ENCODE data around the gene SEPTIN5.

SEPTIN5 gene

DNA sequence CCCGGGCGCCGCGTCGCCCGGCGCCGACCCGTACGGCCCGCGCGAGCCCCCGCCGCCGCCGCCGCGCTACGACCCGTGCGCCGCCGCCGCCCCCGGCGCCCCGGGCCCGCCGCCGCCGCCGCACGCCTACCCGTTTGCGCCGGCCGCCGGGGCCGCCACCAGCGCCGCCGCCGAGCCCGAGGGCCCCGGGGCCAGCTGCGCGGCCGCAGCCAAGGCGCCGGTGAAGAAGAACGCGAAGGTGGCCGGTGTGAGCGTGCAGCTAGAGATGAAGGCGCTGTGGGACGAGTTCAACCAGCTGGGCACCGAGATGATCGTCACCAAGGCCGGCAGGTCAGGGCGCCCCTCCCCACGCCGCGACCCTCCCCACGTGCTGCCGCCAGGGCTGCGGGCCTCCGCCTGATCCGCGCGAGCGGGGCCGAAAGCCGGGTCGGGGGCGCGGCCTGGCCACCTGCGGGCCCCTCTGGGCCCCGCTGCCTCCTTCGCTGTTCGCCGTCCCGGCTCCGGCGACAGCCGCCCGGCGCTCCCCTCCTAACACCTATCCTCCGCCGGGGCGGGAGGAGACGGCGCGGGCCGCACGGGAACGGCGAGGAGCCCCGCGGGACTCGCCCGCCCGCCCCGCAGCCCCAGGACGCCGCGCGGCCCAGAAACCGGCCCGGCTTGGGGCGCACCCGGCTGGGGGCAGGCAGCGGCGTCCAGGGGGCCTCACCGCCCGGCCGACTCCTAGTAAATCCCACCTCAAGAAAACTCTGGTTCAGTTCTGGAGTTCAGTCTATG lies 46.8 kb downstream of the SEPTIN5 start:
- no peak for DNase-seq (ENCODE audit: low read depth in 3 of 3)

DNA sequence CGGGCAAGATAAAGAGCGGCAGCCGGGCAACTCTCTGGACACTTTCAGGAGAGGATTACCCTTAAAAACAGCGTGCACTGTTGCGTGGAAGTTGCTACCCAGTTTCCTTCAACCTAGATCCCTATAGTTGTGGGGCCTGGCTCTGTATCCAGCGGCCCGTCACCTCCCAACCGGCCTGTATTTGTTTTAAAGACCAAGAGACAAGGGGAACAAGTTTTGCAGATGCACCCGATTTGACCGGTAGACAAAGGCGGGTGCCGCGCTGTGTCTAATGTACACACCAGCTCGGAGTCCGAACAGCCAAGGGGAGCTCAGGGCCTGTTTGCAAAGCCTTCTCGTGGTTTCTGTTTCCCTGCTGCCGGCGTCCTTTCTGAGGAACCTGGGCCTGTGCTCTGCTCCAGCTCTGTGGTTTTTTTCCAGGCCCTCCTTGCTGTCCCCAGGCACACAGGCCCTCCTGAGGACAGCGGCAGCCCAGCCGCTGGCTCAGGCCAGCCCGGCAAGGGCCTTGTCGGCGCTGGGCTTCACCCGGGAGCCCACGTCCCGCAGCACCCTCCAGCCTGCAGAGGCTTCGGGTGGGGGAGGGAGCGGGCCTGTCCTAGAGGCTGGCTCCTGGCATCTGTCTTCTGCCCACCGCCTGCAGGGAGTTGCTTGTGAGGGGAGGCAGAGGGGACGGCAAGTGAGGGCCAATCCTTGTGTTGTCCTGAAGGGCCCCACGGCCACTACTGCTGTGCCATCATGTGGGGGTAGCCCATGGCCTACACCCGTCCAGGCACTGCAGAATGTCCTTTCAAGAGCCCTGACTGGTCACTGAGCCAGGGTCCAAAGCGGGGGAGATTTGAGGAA lies 47.6 kb downstream of the SEPTIN5 start:
- no peak for DNase-seq (ENCODE audit: low read depth in 3 of 3)

DNA sequence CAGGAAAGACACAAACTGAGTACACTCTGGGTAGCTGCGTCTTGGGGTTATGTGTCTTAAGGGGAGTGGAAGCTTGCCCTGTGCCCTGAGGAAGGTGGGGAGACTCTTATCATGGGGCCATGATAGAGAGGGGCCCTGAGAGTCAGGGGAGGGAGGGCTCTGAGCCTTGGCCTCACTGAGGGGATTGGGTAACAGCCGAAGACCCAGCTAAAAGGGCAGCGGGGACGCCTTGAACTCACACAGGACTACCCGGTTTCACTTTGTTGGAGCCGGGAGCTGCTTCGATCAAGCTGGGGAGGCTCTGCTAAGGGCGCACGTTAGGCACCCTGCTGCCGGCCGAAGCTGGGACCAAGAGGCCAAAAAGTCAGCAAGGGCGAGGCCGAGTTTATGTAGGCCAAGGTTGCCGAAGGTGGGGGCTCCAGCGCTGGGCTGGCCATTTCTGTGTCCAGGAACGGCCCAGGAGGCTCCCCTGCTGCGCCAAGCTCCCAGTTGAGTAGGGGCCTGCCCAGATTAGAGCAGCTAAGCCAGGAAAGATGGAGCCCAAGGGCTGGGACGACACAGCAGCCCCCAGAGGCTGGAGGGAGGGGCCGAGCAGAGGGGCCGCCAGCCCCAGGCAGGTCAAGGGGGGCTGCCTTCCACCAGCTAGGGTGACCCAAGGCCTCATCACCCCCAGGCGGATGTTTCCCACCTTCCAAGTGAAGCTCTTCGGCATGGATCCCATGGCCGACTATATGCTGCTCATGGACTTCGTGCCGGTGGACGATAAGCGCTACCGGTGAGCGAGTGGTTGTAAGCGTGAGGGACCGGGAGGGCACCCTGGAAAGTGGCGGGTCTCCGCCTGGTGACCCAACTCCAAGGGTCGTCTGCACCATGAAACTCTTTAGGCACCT lies 48.5 kb downstream of the SEPTIN5 start:
- DNase-seq (ENCODE audit: low read depth in 3 of 3), result no peak

DNA sequence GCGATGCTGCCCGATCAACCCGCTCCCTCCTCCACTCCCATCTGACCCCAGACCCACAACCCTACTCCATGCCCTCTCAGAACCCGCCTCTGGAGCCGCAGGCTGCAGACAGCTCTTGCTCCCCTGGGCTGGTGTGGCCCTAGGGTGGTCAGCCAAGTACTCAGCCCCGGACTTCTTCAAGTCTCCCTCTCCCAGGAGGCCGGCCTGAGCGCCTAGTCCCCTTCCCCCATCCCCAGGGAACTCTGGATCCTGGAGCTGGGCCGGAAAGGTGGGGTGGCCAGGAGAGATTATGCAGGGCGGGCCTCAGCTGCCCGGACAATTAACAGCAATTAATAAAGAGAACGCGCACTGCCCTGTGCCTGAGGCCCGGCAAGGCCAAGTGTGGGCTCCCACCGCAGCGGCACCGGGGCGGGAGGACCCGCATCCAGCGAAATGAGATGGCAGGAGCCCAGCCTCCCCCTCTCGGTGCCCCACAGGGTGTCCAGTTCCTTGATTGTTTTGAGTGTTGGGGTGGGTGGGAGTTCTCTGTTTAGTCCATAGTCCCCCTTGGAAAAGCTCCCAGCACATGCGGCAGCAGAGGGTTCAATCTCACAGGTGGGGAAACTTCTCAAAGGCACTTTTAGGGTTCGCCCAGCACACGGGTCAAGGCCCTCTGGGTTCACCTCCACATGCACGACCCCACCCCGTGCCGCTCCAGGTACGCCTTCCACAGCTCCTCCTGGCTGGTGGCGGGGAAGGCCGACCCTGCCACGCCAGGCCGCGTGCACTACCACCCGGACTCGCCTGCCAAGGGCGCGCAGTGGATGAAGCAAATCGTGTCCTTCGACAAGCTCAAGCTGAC lies 49.4 kb downstream of the SEPTIN5 start:
- no peak for DNase-seq (ENCODE audit: low read depth in 3 of 3)

DNA sequence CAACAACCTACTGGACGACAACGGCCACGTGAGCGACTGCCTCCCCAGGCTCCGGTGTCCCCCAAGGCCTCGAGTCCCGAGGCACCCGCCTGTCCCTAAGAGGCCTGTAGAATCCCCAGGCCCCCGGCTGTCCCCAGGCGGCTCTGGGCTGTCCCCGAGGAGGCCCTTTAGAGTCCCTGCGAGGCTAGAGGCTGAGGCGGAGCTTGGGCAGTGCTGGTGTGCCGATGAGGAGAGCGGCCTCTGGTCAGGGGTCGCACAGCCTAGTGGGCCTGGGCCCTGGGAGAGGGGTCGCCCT lies 49.9 kb downstream of the SEPTIN5 start:
- DNase-seq (ENCODE audit: low read depth in 3 of 3), result no peak

DNA sequence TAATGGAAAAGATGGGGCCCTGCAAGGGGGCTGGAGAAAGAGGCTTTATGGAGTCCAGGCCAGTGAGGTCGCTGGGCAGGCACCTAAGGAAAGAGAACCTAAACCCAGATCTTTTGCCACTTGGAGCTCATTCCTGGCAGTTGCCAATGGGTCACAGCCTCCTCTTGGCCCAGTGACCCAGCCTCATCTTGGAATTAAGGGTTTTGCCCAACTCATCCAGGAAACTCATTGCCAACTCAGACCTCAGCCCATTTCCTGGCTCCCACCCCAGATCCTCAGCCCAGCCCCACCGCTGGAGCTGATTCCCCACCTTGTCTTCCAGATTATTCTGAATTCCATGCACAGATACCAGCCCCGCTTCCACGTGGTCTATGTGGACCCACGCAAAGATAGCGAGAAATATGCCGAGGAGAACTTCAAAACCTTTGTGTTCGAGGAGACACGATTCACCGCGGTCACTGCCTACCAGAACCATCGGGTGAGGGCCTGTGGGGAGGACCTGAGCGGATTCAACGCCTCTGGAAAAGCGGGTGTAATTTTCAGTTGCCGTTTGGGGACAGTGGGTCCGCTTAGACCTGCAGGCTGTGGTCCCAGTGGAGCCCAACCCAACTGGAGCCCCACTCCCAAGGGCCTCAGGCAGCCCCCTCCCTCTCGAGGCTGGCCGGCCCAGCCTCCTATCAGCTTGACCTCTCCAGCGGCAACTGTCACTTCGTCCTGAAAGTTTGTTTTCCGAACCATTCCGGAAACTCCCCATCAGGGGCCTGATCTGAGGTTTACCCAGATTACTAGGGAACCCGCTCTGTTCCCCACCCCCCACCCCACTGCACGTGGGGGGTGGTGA lies 50.6 kb downstream of the SEPTIN5 start:
- no peak for DNase-seq (ENCODE audit: low read depth in 3 of 3)

DNA sequence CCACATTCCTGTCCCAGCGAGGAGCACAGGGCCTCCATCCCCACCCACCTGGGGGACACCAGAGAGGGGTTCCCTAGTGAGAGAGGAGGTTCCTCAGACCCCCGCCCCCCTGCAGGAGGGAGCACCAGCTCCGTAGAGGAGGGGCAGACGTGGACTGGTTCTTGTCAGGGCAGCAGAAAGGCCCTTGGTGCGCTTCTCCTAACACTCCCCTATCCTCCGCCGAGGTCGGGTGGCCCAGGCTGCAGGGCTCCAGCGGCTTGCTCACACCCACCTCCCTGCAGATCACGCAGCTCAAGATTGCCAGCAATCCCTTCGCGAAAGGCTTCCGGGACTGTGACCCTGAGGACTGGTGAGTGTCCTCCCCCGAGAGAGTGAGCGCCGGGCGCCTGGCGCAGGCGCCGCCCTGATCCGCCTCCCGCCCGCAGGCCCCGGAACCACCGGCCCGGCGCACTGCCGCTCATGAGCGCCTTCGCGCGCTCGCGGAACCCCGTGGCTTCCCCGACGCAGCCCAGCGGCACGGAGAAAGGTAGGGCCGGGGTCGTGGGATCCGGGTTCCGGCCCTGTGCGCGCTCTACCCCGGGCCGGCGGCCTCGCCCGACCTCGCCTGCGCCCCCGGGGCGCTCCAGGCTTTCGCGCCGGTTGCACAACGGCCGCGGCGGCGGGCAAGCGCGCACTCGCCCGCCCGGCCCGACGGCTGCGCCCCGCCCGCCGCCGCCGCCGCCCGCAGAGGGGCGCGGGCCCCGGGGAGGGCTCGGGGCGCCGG lies 51.4 kb downstream of the SEPTIN5 start:
- no peak for DNase-seq (ENCODE audit: low read depth in 3 of 3)

DNA sequence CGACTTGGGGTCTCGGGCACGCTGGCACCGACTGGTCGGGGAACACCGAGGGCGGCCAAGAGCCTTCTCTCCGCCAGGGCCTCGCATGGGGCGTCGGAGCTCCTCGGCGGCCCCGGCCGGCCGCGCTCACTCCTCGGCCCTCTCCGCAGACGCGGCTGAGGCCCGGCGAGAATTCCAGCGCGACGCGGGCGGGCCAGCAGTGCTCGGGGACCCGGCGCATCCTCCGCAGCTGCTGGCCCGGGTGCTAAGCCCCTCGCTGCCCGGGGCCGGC lies 51.9 kb downstream of the SEPTIN5 start:
- DNase-seq (ENCODE audit: low read depth in 3 of 3), result no peak

DNA sequence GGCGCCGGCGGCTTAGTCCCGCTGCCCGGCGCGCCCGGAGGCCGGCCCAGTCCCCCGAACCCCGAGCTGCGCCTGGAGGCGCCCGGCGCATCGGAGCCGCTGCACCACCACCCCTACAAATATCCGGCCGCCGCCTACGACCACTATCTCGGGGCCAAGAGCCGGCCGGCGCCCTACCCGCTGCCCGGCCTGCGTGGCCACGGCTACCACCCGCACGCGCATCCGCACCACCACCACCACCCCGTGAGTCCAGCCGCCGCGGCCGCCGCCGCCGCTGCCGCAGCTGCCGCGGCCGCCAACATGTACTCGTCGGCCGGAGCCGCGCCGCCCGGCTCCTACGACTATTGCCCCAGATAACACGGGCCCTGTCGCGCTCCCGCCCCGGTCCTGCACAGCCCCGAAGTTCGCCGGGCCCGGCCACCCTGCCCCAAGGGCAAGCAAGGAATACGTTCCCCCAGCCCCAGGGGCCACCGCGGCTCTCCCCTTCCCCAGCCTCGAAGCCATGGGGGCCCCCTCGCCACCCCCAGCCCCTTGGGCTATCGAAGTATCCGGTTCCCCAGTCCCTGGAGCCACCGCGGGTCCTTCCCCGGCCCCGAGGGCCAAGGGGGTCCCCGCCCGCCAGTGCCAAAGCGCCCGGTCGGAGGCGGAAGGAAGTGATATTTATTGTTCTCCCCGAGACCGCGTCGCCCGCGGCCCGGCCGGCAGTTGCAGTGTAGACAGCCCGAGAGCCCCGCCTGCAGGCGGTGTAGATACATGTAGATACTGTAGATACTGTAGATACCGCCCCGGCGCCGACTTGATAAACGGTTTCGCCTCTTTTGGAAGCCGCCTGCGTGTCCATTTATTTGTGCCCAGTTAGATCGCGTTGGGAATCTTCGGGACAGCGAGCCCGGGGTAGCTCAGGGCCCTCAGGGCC lies 52.5 kb downstream of the SEPTIN5 start:
- DNase-seq (ENCODE audit: low read depth in 3 of 3), result peak in 2 of 3 donors; percentile 34 to 46

DNA sequence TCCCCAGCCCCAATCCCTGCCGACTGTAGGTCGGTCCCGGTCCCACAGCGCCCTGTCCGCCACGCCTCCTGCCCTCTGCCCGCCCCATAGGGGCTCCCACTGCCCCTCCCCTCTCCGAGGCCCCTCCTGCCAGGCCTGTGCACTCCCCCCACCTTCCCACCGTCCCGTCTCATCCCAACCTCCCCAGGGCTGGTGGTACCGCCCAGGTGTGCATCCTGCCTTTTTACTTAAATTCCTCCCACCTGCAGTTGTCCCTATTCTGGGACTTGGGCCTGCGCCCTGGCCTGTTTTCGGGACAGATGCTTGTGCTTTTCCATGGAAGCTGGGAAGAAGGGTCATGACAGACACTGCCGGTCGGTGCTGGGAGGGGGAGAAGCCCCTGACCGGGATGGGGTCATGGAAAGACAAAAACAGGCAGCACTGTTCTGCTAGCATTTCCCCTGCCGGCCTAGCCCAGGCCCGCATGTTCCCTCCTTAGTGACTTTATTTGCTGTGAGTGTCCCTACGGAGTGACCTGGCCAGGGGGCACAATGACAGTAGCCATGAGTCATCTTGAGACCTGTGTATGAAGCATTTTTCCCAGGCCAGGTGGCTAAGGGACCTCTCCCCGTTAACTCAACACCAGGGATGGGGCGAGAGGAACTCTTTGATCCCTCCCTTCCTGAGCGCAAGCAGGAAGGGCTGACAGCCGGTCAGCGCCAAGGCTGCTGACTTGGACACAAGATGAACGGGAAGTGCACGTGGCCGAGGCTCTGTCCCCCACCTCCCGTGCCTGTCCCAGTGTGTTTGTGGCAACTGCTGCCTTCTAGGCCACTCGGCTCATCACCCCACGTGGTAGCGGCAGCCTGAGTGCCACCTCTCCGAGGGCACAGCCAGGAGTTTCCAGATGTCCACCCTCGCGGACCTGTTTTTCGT lies 53.4 kb downstream of the SEPTIN5 start:
- no peak for DNase-seq (ENCODE audit: low read depth in 3 of 3)

DNA sequence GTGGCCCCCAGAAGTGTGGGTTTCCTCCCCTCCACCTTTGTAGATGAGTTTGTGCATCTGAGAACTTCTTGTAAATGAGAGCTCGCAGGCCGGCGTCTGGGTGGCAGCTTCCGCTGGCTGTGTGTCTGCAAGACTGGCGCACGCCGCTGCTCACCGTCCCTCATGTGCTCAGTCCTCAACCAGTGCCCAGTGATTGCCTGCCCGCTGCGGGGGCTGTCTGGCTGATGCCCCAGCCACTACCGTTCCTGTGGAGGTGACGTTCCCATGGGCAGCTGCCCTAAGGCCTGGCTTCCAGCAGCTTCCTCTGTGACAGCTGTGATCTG lies 55.1 kb downstream of the SEPTIN5 start:
- DNase-seq (ENCODE audit: low read depth in 3 of 3), result no peak

DNA sequence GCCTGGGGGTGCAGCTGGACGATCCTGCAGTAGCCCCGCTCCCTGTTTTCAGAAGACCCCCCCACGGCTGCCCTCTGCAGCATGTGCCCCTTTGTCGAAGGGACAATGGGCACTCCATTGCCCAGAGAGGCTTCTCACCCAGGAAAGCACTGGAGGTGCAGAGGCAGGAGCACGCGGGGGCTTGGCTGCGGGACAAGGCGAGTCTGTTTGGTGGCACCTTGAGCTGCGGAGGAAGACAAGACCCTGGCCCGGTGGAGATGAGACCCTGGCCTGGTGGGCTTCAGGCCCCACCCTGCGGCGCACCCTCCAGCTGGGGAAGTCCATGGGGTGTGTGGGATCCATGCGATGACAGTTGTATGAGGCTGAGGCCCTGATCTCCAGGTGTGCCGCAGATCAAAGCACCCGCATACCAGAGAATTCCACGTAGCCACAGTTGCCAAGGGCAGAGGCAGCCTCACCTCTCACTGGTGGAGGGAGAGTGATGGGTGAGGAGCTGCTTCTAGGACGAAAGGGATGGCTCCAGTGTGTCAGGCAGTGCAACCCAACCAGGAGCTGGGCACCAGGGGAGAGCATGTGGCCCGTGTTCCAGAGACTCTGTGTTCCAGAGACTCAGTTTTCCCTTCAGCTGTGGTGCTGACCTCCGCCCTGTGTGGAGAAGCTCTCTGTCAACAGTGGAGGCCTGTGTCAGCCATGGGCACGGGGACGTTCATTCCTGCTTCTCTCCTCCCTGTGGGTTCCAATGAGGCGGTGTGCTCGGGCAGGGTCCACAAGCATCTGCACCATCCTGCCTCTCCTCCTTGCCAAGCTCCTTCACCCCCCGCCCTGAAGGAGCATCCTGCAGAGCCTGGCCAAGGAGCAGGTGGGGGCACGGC lies 56.3 kb downstream of the SEPTIN5 start:
- no peak for DNase-seq (ENCODE audit: low read depth in 3 of 3)

DNA sequence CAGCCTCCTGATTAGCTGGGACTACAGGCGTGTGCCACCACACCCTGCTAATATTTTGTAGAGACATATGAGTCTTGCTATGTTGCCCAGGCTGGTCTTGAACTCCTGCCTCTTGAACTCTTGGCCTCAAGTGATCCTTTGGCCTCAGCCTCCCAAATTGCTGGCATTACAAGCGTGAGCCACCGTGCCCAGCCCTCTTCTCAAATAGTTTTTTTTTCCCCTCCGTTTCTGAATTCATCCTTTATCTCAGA lies 58.0 kb downstream of the SEPTIN5 start:
- no peak for DNase-seq (ENCODE audit: low read depth in 3 of 3)
